ENCODE data around the gene ACTL8. TPM values are rescaled to one million over a fixed set of nuclear protein-coding genes. Genes with fewer than 3 reads are reported as not detected.

Gene ACTL8
- polyA plus RNA-seq, 2 of the 4 experiments (the other 2 are of a cell fraction), result 0.30 to 1.3 TPM

DNA sequence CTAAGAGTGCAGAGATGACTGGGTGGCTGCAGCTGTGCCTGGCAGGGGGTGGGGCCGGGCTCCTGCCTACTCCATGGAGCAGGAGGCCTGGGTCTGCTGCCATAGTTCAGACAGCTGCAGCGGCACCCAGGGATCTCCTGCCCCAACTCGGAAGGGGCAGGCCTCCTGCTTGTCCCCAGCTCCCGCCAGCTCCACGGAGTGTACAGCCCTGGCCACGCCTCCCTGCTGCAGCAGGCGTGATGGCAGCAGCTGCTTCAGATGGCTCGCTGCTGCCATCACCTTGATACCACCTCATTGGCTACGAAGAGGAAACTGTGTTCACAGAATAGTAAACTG, 35.9 kb downstream of the ACTL8 start:
- TF ChIP-seq MAFK (IDR thresholded peaks at IDR 0.05; ENCODE audit: partially characterized antibody) (no peak), SREBF2 (IDR thresholded peaks at IDR 0.05) (no peak), FOSL2 (IDR thresholded peaks at IDR 0.05) (no peak), FOSL2 (CRISPR knock-in tag; IDR thresholded peaks at IDR 0.05) (no peak), GATA3 (IDR thresholded peaks at IDR 0.05; ENCODE audit: borderline replicate concordance) (no peak), TFCP2L1 (CRISPR knock-in tag; IDR thresholded peaks at IDR 0.05) (no peak)
- no peak for ATAC-seq
- POLR2A ChIA-PET, result no interaction called here

DNA sequence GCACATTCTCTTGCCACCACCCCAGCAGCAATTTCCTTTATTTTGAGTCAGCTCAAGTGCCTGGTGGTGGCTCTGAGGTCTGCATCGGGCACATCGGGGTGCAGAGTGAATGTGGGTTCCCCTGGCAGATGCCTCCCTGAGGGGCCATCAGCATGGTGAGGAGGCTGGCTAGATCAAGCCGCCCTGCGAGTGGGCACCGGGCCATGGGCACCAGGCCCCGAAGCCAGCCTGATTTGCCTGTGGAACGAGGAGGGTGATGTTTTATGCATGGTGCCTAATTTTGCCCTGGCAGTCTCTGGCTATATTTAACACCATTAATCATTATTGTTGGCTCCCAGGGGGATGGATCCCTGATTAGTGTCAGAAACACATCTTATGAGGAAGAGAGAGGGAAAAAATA, 36.3 kb downstream of the ACTL8 start:
- 76% methylated on average over 4 of the region's 7 CpGs for WGBS (ENCODE audit: missing lambda C conversion rate)
- ATAC-seq (no peak), FAIRE-seq (no peak), DNase-seq (ENCODE audit: low read depth in 1 of 2, low spot score in 1 of 2) (no peak)
- TF ChIP-seq, protein P1, sequence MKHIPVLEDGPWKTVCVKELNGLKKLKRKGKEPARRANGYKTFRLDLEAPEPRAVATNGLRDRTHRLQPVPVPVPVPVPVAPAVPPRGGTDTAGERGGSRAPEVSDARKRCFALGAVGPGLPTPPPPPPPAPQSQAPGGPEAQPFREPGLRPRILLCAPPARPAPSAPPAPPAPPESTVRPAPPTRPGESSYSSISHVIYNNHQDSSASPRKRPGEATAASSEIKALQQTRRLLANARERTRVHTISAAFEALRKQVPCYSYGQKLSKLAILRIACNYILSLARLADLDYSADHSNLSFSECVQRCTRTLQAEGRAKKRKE (CRISPR knock-in tag; IDR thresholded peaks at IDR 0.05; ENCODE audit: low read depth), result no peak
- TF ChIP-seq EHMT2 (IDR thresholded peaks at IDR 0.05; ENCODE audit: low read depth) (no peak), JUNB (IDR thresholded peaks at IDR 0.05) (no peak), MAZ (IDR thresholded peaks at IDR 0.05; ENCODE audit: borderline replicate concordance, low read depth, low read length) (no peak), PHF8 (IDR thresholded peaks at IDR 0.05; ENCODE audit: borderline replicate concordance, low read depth) (no peak), RFX5 (IDR thresholded peaks at IDR 0.05) (no peak), RARB (CRISPR knock-in tag; IDR thresholded peaks at IDR 0.05) (no peak)
- TF ChIP-seq, protein P2, sequence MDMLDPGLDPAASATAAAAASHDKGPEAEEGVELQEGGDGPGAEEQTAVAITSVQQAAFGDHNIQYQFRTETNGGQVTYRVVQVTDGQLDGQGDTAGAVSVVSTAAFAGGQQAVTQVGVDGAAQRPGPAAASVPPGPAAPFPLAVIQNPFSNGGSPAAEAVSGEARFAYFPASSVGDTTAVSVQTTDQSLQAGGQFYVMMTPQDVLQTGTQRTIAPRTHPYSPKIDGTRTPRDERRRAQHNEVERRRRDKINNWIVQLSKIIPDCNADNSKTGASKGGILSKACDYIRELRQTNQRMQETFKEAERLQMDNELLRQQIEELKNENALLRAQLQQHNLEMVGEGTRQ (IDR thresholded peaks at IDR 0.05), result no peak
- Histone ChIP-seq H3K9me3 (no peaks in the 10 kb centered on the region), H3K27ac (no peak overlapping the region), H3K4me3 (no peak overlapping the region), H3K4me2 (no peak overlapping the region), H3K4me1 (no peaks in the 10 kb centered on the region)
- ChIA-PET POLR2A (no interaction called here), CTCF (interaction anchor here (1.3 kb wide), 1 partner anchor 37 kb away, joined by 3 read pairs; no protein-coding TSS in a partner anchor)

More for the DNA sequence above, 35.9 kb downstream of the ACTL8 start:
- Histone ChIP-seq H3K27ac (no peak overlapping the region), H3K4me2 (no peak overlapping the region), H3K4me3 (no peak overlapping the region), H3K9me3 (no peaks in the 10 kb centered on the region), H3K4me1 (no peaks in the 10 kb centered on the region)
- no peak for DNase-seq (ENCODE audit: low read depth in 1 of 2, low spot score in 1 of 2)
- 61% methylated on average over 5 of the region's 9 CpGs for WGBS (ENCODE audit: missing lambda C conversion rate)
- FAIRE-seq, result no peak
- CTCF ChIA-PET, result no interaction called here

DNA sequence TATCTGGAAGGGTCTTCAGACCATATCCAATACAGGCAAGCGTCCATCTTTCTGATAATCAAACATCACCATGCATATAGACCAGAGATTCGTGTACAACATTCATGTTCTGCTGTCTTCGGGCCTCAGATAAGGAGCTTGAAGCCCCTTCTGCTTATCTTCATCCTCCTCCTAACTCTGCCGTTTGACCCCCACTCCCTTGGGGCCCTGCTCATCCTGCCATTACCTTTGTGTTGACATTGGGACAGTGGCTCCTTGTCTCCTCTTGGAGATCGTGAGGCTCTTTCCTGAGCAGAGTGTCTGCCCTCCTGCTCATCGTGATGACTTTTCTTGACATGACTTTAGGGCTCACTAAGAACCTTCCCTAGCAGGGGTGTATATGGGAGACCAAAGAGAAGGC, 37.3 kb downstream of the ACTL8 start:
- ATAC-seq (no peak), FAIRE-seq (no peak), DNase-seq (ENCODE audit: low read depth in 1 of 2, low spot score in 1 of 2) (no peak)
- whole genome bisulfite sequencing (ENCODE audit: missing lambda C conversion rate), result 16% methylated on average over 6 of the region's 6 CpGs
- Histone ChIP-seq H3K9me3 (no peaks in the 10 kb centered on the region), H3K4me1 (no peaks in the 10 kb centered on the region), H3K4me2 (no peak overlapping the region), H3K4me3 (no peak overlapping the region), H3K27ac (no peak overlapping the region)
- CTCF ChIA-PET, result interaction anchor here (1.3 kb wide), 1 partner anchor 36 kb away, joined by 3 read pairs; no protein-coding TSS in a partner anchor
- no peak for TF ChIP-seq POLR2AphosphoS2 (conservative IDR thresholded peaks at IDR 0.05; ENCODE audit: low read length)
- no peak for TF ChIP-seq POLR2A (IDR thresholded peaks at IDR 0.05; ENCODE audit: low read length)
- TF ChIP-seq, protein P3, sequence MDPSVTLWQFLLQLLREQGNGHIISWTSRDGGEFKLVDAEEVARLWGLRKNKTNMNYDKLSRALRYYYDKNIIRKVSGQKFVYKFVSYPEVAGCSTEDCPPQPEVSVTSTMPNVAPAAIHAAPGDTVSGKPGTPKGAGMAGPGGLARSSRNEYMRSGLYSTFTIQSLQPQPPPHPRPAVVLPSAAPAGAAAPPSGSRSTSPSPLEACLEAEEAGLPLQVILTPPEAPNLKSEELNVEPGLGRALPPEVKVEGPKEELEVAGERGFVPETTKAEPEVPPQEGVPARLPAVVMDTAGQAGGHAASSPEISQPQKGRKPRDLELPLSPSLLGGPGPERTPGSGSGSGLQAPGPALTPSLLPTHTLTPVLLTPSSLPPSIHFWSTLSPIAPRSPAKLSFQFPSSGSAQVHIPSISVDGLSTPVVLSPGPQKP (IDR thresholded peaks at IDR 0.05; ENCODE audit: low read depth, low read length), result no peak
- no peak for TF ChIP-seq GATA3 (IDR thresholded peaks at IDR 0.05; ENCODE audit: borderline replicate concordance)
- no peak for TF ChIP-seq FOSL2 (IDR thresholded peaks at IDR 0.05)
- no peak for TF ChIP-seq FOSL2 (CRISPR knock-in tag; IDR thresholded peaks at IDR 0.05)
- POLR2A ChIA-PET, result no interaction called here

DNA sequence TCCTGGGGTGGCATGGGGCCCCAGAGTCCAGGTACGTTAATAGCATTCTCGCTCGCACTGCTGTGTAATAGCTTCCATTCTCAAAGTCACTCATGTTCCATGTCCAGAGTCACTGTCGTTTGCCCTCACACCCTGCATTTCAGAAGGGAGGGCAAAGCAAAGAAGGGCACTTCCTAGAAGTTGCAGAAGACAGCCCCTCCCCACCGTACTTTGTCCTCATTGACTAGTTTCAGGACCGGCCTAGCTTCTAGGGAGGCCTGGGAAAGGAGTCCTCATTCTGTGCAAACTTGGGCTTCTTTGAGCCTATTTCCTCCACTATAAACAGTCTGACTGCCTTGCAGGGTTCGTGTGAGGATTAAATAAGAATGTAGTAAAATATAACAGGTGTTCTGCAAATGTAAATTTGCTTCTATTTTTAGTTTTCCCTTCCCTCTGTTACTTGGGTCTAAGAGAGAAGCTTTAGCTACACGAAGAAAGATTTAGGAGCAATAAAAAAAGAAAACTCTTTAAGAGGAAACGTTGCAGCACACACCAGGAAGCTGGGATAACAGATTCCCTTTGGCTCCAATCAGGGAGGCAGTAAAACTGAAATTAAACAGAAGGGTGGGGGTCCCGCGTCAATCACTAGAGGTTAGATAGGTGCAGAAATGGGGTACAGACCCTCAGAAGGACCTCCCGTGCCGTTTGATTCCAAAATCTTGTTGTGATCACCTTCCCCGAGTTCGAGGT, 40.1 kb downstream of the ACTL8 start:
- H3K4me2 ChIP-seq, result no peak overlapping the region
- DNase-seq (ENCODE audit: low read depth in 1 of 2, low spot score in 1 of 2) (no peak), FAIRE-seq (no peak), ATAC-seq (no peak)
- no peaks in the 10 kb centered on the region for H3K4me1 ChIP-seq
- POLR2A ChIA-PET, result no interaction called here
- CTCF ChIA-PET, result no interaction called here
- no peak for TF ChIP-seq CHD4 (IDR thresholded peaks at IDR 0.05; ENCODE audit: borderline replicate concordance)
- TF ChIP-seq TP53 (CRISPR knock-in tag; IDR thresholded peaks at IDR 0.05), result no peak
- TF ChIP-seq, protein P4, sequence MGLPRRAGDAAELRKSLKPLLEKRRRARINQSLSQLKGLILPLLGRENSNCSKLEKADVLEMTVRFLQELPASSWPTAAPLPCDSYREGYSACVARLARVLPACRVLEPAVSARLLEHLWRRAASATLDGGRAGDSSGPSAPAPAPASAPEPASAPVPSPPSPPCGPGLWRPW (IDR thresholded peaks at IDR 0.05), result no peak
- TF ChIP-seq, protein P5, sequence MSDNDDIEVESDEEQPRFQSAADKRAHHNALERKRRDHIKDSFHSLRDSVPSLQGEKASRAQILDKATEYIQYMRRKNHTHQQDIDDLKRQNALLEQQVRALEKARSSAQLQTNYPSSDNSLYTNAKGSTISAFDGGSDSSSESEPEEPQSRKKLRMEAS (IDR thresholded peaks at IDR 0.05), result no peak
- TF ChIP-seq, protein P2 (IDR thresholded peaks at IDR 0.05), result no peak
- TF ChIP-seq ZFP36 (IDR thresholded peaks at IDR 0.05; ENCODE audit: borderline replicate concordance, partially characterized antibody), result no peak
- TF ChIP-seq NR3C1 (IDR thresholded peaks at IDR 0.05), result no peak
- no peak for TF ChIP-seq MAFK (IDR thresholded peaks at IDR 0.05; ENCODE audit: partially characterized antibody)
- no peak for TF ChIP-seq KDM5A (IDR thresholded peaks at IDR 0.05)
- no peak for TF ChIP-seq CEBPB (IDR thresholded peaks at IDR 0.05)
- no peak for TF ChIP-seq FOSL2 (IDR thresholded peaks at IDR 0.05)
- TF ChIP-seq FOSL2 (CRISPR knock-in tag; IDR thresholded peaks at IDR 0.05), result no peak
- no peak overlapping the region for H3K27ac ChIP-seq
- WGBS (ENCODE audit: missing lambda C conversion rate), result 49% methylated on average over 15 of the region's 15 CpGs
- no peak overlapping the region for H3K4me3 ChIP-seq
- no peaks in the 10 kb centered on the region for H3K9me3 ChIP-seq
